OCI-M1 (cell line): Measurements from ENCODE around the gene RAPGEF2.
A peak's percentile ranks its signal among the peaks of the same experiment; 100 is the strongest.

Source experiments
- DNase-seq: peaks from one replicate; lab custom pipeline; 2025; lab: John Stamatoyannopoulos, UW

RAPGEF2 gene

DNA sequence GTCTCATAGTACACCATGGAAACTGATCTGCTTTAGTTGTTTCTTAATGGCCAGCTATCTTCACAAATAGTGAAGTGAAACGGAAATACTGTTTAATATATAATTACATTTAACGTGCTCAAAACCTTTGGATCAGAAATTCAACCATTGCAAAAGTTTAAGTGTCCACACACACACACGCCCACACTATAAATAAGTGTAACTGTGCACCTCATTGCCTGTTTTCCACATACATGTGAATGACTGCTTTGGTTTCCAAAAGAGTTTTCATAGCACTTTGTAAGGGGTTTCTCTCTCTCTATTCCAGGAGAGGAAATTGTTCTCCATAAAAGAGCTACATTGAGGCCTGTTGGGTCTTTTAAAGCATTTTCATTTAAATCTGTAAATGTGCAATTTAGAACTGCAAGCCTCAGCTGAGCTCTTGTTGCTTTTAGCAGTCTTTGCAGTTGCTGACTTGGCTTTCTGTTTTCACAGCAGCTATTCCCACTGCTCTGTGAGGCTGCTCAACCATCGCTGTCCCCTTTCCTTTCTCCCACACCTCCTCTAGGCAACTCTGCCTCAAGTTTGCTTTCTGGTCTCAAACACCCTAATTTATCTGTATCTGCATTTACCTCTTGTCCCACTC, 94.5 kb downstream of the RAPGEF2 start:
- DNase-seq: no peak

- DNase-seq: no peak
Measured at GRCh38 chr4:159197885-159198269, 95.0 kb downstream of the RAPGEF2 start.

DNA sequence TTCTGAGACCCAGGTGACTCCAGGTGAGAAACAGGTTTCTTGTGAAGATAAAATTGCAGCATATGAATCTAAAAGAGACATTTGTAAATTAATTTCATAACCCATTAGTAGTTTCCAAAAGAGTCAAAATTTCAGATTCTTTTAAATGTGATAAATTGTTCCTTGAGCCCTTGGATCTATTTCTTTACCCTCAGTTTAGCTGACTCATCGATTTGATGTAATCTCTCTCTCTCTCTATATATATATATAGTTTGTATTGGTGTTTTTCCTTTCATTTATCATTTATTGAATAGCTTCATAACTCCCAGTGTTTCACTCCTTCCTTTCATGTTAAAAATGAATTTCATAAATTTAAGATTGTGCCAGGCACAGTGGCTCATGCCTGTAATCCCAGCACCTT, 96.9 kb downstream of the RAPGEF2 start:
- DNase-seq: no peak

- no peak for DNase-seq
Measured at GRCh38 chr4:159201168-159201567, 98.3 kb downstream of the RAPGEF2 start.

DNA sequence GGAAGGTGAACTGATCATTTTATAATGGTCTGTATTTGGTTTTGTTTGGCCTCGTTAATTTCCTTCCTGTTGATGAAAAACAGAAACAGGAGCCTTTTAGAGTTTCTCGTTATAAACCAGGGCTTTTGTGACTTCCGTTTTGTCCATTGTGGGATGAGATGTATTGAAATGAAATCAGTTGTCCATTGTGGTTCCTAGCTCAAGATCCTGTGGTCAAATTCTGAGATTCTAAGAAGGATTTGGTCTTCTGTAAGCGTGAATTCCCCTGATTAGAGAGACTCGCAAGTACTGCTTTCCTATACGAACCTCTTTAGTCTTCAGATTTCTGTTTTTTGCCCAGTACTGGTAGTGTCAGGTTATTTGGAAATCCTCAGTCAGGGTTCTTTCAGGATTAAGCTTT, 101.7 kb downstream of the RAPGEF2 start:
- no peak for DNase-seq

DNA sequence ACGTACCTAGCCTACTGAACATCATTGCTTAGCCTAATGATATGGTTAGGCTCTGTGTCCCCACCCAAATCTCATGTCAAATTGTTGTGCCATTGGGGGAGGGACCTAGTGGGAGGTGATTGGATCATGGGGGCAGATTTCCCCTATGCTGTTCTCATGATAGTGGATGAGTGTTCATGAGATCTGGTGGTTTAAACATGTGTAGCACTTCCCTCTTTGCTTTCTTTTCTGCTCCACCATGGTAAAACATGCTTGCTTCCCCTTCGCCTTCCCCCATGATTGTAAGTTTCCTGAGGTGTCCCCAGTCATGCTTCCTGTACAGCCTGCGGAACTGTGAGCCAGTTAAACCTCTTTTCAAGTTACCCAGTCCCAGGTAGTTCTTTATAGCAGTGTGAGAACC, 102.6 kb downstream of the RAPGEF2 start:
- peak; percentile 17 for DNase-seq

DNA sequence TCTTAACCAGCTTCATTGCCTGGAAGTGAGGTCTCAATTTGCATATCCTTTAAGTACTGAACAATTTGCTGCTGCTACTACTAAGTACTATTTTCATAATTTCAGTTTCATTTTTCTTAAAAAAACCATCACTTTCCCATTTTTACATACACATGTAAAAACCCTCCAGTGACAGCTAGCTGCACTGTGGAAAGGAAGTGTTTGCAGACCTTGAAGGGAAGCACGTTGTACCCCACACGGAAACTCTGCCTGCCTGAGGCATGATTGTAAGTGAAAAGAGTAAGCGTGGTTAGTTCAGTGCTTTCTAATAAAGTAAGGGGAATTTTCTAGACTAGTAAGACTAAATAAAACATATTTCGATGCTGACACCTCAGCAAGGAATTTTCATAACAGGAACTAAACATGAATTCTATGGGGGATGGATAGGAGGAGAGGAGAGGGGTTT, 103.6 kb downstream of the RAPGEF2 start:
- DNase-seq: no peak

DNA sequence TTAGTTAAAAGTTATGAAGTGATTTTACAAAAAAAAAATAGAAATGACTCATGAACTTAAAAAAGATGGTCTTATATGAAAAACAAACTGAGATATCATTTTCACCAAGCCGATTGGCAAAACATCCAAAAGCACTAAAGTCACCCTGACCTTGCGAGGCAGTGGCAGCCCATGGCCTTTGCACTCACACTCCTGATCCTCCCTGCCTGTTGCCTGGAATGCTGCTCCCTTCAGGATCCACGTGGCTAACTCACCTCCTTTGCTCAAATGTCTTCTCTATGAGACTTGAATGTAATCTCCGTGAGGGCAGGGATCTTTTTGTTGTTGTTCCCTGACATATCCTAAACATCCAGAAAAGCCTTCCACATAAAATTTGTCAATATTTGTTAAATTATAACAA, 106.4 kb downstream of the RAPGEF2 start:
- no peak for DNase-seq

DNA sequence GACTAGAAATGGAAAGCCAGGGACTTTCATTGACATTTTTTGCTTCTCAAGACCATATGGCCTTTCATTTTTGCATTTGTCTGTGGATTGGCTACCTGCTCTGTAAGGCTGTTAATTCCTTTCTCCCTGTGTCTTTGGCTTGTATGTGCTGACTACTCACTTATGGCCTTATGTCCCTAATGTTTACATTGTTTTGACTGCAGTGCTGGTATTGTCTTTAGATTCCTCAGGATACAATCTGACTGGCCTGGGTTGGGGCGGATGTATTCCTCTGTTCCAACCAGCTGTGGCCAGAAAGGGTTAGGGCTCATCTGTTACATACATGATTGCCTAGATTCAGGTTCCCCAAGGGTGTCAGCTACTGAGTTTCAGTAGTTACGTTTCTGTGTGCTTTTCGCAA, 108.1 kb downstream of the RAPGEF2 start:
- DNase-seq: no peak

GRCh38 chr4:159212675-159213293, 109.9 kb downstream of the RAPGEF2 start:
- no peak for DNase-seq

DNA sequence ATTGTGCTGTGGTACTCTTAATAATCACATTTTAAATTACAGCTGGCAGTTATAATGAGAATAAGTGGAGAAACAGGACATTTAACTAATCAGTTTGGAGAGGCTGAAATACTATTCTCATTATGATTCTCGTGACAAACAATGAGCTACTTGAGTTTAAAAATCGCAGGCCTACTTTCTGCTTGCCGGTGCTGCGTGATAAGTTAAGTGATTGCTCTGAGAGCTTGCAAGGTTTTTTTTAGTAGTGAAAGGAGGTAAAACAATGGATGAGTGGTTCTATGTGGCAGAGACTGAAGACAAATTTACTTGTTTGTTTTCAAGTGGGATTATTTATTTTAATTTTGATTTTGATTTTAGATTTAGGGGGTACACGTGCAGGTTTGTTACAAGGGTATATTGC, 114.0 kb downstream of the RAPGEF2 start:
- DNase-seq: no peak

DNA sequence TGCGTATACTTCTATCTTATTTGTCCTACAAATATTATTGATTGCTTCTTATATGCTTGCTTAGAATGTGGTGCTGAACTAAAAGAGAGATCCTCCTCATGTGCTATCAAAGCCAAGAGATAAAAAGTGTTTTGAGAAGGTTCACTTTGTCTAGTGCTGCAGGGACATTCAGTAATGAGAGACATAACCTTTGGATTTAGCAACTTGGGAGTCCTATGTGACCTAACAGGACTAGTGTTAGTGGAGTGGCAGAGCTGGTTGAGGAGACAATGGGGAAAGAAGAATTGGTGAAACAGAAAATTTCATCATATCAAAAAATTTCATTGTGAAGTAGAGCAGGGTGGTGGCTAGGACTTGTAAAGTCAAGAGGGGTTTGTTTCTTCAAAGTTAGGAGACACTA, 117.0 kb downstream of the RAPGEF2 start:
- DNase-seq: no peak

- DNase-seq: no peak
Measured at GRCh38 chr4:159220353-159220752, 117.5 kb downstream of the RAPGEF2 start.

DNA sequence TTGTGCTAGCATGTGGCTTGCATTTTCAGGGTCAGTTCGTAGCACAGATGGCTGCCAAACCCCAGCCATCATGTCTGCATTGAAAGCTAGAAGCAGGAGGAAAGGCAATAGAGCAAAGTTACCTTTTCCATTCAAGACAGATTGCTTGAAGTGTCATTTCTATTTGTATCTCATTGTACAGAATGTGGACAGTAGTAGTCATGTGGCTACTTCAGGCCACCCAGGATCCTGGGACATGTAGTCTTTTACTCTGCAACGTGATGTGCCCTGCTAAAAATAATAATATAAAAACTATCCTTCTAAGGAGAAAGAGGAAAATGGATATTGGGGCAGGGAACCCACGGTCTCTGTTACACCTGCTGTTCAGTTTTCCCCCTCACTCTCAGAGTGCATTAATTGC, 118.4 kb downstream of the RAPGEF2 start:
- DNase-seq: no peak

DNA sequence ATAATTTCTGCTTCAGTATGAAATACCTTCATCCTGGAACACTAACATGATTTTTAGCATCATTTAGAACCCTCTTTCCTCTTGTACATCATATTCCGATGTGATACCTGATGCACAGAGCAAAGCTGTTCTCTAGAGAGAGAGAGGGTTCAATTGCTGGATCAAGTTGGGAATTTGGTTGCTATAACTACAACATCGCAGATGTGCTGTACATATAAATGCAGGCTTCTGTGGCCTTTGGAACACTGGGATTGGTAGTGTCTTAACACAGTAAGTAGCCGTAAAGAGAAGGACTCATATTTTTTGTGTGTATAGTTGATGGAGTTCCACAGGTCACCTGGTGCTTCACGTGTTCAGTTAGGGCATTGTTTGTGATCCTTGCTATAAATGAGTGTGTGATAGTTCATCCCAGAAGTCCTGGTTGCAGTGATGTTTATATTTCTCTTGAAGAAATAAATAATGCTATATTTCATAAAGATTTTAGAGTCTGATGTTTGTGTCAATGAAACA, 119.2 kb downstream of the RAPGEF2 start:
- DNase-seq: no peak

- no peak for DNase-seq
Measured at GRCh38 chr4:159224408-159224807, 121.5 kb downstream of the RAPGEF2 start.

DNA sequence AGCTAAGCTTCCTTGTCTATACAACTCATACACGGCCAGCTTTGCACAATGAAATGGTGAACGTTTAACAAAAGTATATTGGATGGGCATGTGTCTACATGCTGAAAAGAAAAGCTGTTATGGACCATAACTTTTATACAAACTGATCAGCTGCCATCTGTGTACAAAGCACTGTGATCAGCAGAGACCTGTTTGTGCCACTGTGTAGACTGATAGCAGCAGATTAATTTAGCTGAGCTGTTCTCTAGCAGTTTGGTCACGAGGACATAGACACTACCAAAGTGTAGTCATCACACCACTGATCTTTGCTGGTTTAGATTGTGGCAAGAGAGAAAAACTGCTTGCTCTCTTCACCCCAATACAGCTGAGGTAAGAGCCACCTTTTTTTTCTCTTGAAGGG, 124.5 kb downstream of the RAPGEF2 start:
- DNase-seq: peak; percentile 62

- no peak for DNase-seq
Measured at GRCh38 chr4:159227984-159228383, 125.1 kb downstream of the RAPGEF2 start.

GRCh38 chr4:159229164-159229563, 126.3 kb downstream of the RAPGEF2 start:
- no peak for DNase-seq

DNA sequence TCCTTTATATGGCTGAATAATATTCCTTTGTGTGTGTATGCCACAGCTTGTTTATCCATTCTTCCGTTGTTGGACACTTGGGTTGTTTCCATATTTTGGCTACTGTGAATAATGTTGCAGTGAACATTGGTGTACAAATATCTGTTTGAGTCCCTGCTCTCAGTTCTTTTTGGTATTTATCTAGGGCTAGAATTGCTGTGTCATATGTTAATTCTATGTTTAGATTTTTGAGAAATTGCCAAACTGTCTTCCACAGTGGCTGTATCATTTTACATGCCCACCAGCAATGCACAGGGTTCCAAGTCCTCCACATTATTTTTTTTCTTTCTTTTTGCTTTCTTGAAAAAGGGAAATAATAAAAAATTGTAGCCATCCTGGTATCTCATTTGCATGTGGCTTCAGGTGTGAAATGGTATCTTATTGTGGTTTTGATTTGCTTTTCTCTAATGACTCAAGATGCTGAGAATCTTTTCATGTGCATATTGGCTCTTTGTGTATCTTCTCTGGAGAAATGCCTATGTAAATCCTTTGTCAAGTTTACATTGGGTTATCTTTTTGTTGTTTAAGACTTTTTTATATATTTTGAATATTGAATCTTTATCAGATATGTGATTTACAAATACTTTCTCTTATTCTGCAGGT, 129.7 kb downstream of the RAPGEF2 start:
- no peak for DNase-seq

DNA sequence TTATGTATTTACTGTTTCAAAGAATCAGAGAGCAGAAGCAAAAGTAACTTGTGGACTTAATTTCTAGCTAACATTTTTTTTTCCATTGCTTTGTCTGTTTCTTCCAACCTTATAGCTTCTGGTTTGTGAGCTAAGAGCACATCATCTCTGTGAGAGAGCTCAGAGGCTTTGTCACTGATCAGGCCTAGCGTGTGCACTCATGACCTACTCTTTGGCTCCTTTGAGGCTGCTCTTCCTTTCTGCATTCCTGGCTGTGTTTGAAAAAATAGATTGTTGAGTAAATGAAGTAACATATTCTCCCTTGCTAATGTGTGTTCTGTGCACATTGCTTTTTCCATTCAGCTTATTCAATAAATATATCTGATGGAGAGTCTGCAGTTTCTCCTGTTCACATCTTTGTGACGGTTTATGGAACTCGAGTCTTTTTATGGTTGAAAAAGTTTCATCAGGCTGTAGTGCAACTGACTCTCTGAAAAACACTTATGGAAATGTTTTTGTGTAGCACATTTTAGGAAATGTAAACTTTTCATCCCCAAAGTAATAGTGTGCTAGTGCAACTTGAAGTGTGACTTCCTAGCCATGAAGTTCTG, 133.0 kb downstream of the RAPGEF2 start:
- no peak for DNase-seq

- no peak for DNase-seq
Measured at GRCh38 chr4:159237975-159238374, 135.1 kb downstream of the RAPGEF2 start.

- DNase-seq: no peak
Measured at GRCh38 chr4:159238631-159239030, 135.8 kb downstream of the RAPGEF2 start.
